ENCODE measurements around the gene LTO1. TPM values are rescaled to one million over a fixed set of nuclear protein-coding genes. Genes with fewer than 3 reads are reported as not detected.

Gene LTO1
- total RNA-seq, 2 donors from 2014 or later = 11.3 to 20.0 TPM

DNA sequence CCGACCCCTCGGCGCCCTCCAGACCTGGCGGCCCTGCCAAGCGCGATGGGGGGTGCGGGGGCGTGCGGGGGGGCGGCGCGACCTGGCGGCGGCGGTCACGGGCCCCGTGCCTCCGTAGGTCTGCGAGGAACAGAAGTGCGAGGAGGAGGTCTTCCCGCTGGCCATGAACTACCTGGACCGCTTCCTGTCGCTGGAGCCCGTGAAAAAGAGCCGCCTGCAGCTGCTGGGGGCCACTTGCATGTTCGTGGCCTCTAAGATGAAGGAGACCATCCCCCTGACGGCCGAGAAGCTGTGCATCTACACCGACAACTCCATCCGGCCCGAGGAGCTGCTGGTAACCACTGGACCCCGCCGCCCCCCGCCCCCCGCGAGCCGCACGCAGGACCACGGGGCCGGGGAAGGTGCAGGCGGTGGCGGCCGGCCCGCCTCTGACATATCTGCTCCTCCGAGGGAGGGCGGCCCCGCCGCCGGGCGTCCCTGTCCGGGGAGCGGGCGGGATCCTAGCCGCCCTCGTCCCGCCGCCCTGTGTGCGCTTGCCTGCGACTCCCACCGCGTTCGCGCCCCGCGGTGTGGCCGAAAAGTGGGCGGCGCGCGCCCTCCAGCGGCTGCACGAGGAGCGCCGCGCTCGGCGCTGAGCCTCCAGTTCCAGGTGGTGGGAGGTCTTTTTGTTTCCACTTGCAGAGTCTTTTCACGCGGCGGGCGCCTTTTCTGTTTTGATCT lies 32.1 kb downstream of the LTO1 start:
- Histone ChIP-seq H3K36me3 (no peaks in the 10 kb centered on the region), H3K4me3 (peak overlapping the region; percentile 86), H3K4me1 (peaks cover 29% of the 10 kb centered on the region), H3K9me3 (no peaks in the 10 kb centered on the region), H3K9ac (ENCODE audit: low read depth in 2 of 2, low read length in 2 of 2) (peak overlapping the region; percentile 62 to 63), H3K27ac (peak overlapping the region; percentile 73), H3K27me3 (peaks cover 17% of the 10 kb centered on the region)
- peak; percentile 79 for DNase-seq
- intact Hi-C loops (cut with DNase I) = loop anchor here (2.0 to 5.0 kb wide), 3 partner anchors 201 to 542 kb away; partner anchors contain the start of gene MYEOV
- peak; percentile 94 for TF ChIP-seq CTCF (IDR thresholded peaks at IDR 0.05)

GRCh38 chr11:69642549-69642912 lies 32.6 kb downstream of the LTO1 start:
- peaks cover 21% of the 10 kb centered on the region for H3K27me3 ChIP-seq
- no peaks in the 10 kb centered on the region for H3K36me3 ChIP-seq
- H3K9ac ChIP-seq (ENCODE audit: low read depth in 2 of 2, low read length in 2 of 2) = peak overlapping the region; percentile 63 to 73
- peaks cover 34% of the 10 kb centered on the region for H3K4me1 ChIP-seq
- H3K4me3 ChIP-seq = peak overlapping the region; percentile 86
- H3K27ac ChIP-seq = peak overlapping the region; percentile 73
- H3K9me3 ChIP-seq = no peaks in the 10 kb centered on the region
- intact Hi-C loops (cut with DNase I) = loop anchor here (2.0 to 5.0 kb wide), 3 partner anchors 200 to 542 kb away; partner anchors contain the start of gene MYEOV
- peak; percentile 67 for DNase-seq
- TF ChIP-seq CTCF (IDR thresholded peaks at IDR 0.05) = no peak

GRCh38 chr11:69641681-69642548 lies 33.2 kb downstream of the LTO1 start:
- Histone ChIP-seq H3K9me3 (no peaks in the 10 kb centered on the region), H3K27ac (peak overlapping the region; percentile 73), H3K27me3 (peaks cover 27% of the 10 kb centered on the region), H3K4me1 (peaks cover 40% of the 10 kb centered on the region), H3K36me3 (no peaks in the 10 kb centered on the region), H3K4me3 (peak overlapping the region; percentile 86), H3K9ac (ENCODE audit: low read depth in 2 of 2, low read length in 2 of 2) (peak overlapping the region; percentile 84 to 92)
- DNase-seq = peak; percentile 26
- TF ChIP-seq CTCF (IDR thresholded peaks at IDR 0.05) = no peak
- intact Hi-C loops (cut with DNase I) = loop anchor here (2.0 to 5.0 kb wide), 3 partner anchors 200 to 541 kb away; partner anchors contain the start of gene MYEOV

DNA sequence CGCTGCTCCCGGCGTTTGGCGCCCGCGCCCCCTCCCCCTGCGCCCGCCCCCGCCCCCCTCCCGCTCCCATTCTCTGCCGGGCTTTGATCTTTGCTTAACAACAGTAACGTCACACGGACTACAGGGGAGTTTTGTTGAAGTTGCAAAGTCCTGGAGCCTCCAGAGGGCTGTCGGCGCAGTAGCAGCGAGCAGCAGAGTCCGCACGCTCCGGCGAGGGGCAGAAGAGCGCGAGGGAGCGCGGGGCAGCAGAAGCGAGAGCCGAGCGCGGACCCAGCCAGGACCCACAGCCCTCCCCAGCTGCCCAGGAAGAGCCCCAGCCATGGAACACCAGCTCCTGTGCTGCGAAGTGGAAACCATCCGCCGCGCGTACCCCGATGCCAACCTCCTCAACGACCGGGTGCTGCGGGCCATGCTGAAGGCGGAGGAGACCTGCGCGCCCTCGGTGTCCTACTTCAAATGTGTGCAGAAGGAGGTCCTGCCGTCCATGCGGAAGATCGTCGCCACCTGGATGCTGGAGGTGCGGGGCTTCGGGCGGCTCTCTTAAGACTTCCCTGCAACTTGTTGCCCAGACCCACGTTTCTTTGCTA lies 34.1 kb downstream of the LTO1 start, which contains the start of gene CCND1:
Gene CCND1, plus strand, starts transcription at position 162 of the 587 bp plus-strand sequence. Its CDS starts 158 bp downstream, at position 320.
- Histone ChIP-seq H3K4me3 (peak within 1 kb of the TSS; percentile 86), H3K4me1 (peaks cover 45% of the 10 kb centered on the region)
- intact Hi-C loops (cut with DNase I) = loop anchor here (5.0 kb wide), 2 partner anchors 199 to 349 kb away; partner anchors contain the start of gene MYEOV

More for the DNA sequence above, 34.1 kb downstream of the LTO1 start, which contains the start of gene CCND1:
- no peaks in the 10 kb centered on the region for H3K36me3 ChIP-seq
- peak; percentile 82 for DNase-seq
- no peak for TF ChIP-seq CTCF (IDR thresholded peaks at IDR 0.05)
- peak within 1 kb of the TSS; percentile 73 for H3K27ac ChIP-seq
- H3K9me3 ChIP-seq = no peaks in the 10 kb centered on the region
- H3K27me3 ChIP-seq = peaks cover 33% of the 10 kb centered on the region
- peak within 1 kb of the TSS; percentile 84 to 92 for H3K9ac ChIP-seq (ENCODE audit: low read depth in 2 of 2, low read length in 2 of 2)
